HepG2 (cell line): ENCODE data around the gene PAPSS1. TPM values are rescaled to one million over a fixed set of nuclear protein-coding genes. Genes with fewer than 3 reads are reported as not detected.
A peak's percentile ranks its signal among the peaks of the same experiment; 100 is the strongest.

ENCODE experiments used
- ATAC-seq: fragments of 200-7000 bp; cut with Tn5 transposase; 3 replicates; pipeline ENCODE4 v1.9.1; 2020; ENCODE audit warnings: mild to moderate bottlenecking, moderate library complexity
- BruUV-seq: library from RNA; stranded (reverse); fragments of 400-500 nt; replicated peaks from 2 replicates; lab custom pipeline; 2021; lab: Mats Ljungman, UMichigan
- CTCF ChIA-PET: fragments of 300-600 bp; formaldehyde crosslinking; extraction: SDS; loops from one replicate; lab custom pipeline; 2021; ENCODE audit warnings: low total read pairs, inconsistent platforms, low intra/inter-chr PET ratio; lab: Yijun Ruan, JAX
- POLR2A ChIA-PET: fragments of 350-600 bp; sonication (Branson Sonifier 250); formaldehyde crosslinking; loops from one replicate; lab custom pipeline; 2020; ENCODE audit warnings: antibody characterized with exemption, inconsistent platforms; lab: Yijun Ruan, JAX
- DNase-seq: peaks from one replicate; pipeline ENCODE4 v3.0.0-alpha.2; 2015; ENCODE audit warnings: low spot score
- FAIRE-seq: peaks from 3 replicates; lab custom pipeline; 2011; peaks lifted over from hg19 to GRCh38; lab: Jason Lieb, UNC
- H2AFZ ChIP-seq: one replicate; pipeline ENCODE4 v1.6.1; 2011; ENCODE audit warnings: low read length, inconsistent platforms
- H3K27ac ChIP-seq: fragments of 300-600 bp; 3 replicates; pipeline ENCODE4 v1.8.0; 2011; ENCODE audit warnings: mixed run types, mild to moderate bottlenecking, mixed read lengths, low read length, inconsistent platforms; ENCODE audit not compliant: insufficient read depth; ENCODE audit errors: extremely low read length
- H3K27me3 ChIP-seq, 2 experiments: fragments of 200-600 bp in 1 of 2; 2 replicates in 1 of 2; 3 replicates in 1 of 2; pipeline versions ENCODE4 v1.6.0 to v1.8.0; 2011; ENCODE audit warnings: low read length in 2 of 2, mild to moderate bottlenecking in 2 of 2, moderate library complexity in 2 of 2, inconsistent platforms in 1 of 2; ENCODE audit not compliant: insufficient read depth in 2 of 2, control insufficient read depth in 1 of 2
- H3K36me3 ChIP-seq, 2 experiments: fragments of 200-600 bp in 1 of 2; replicated peaks in 1 of 2; 2 replicates in 1 of 2; 3 replicates in 1 of 2; pipeline versions ENCODE4 v1.5.1 to v1.8.0; 2011; ENCODE audit warnings: low read length in 2 of 2, inconsistent platforms in 1 of 2; ENCODE audit not compliant: insufficient read depth in 2 of 2, control insufficient read depth in 1 of 2
- H3K4me1 ChIP-seq: 2 replicates; pipeline ENCODE4 v1.5.1; 2012; ENCODE audit warnings: low read length, inconsistent platforms; ENCODE audit not compliant: insufficient read depth
- H3K4me2 ChIP-seq: 2 replicates; pipeline ENCODE4 v1.6.0; 2011; ENCODE audit warnings: low read depth, low read length, inconsistent platforms
- H3K4me3 ChIP-seq, 3 experiments: fragments of 200-600 bp in 1 of 3; sonication (generic), shearing (Covaris generic) in 1 of 3; replicated peaks in 1 of 3; 2 replicates each; pipeline ENCODE4 v1.5.1; 2011 to 2016; ENCODE audit warnings: low read length in 3 of 3, inconsistent platforms in 2 of 3, low read depth in 2 of 3, mild to moderate bottlenecking in 2 of 3, control low read depth in 1 of 3, mixed read lengths in 1 of 3; ENCODE audit not compliant: insufficient read depth in 1 of 3
- H3K79me2 ChIP-seq: one replicate; pipeline ENCODE4 v1.6.1; 2011; ENCODE audit warnings: low read length, inconsistent platforms; ENCODE audit not compliant: insufficient read depth
- H3K9ac ChIP-seq: 2 replicates; pipeline ENCODE4 v1.6.0; 2011; ENCODE audit warnings: mild to moderate bottlenecking, low read depth, low read length, inconsistent platforms; ENCODE audit not compliant: insufficient read depth
- H3K9me3 ChIP-seq: 2 replicates; pipeline ENCODE4 v1.5.1; 2012; ENCODE audit warnings: mild to moderate bottlenecking, low read length
- H4K20me1 ChIP-seq: 2 replicates; pipeline ENCODE4 v1.6.0; 2011; ENCODE audit warnings: inconsistent platforms, mild to moderate bottlenecking, low read length, moderate library complexity; ENCODE audit not compliant: insufficient read depth
- CENPT ChIP-seq: sonication (generic); formaldehyde crosslinking; IDR thresholded peaks from 2 replicates; pipeline ENCODE4 v1.8.0; 2022; ENCODE audit warnings: low read depth, mild to moderate bottlenecking, moderate library complexity, missing genetic modification reagents
- FOSL1 ChIP-seq: sonication (generic); formaldehyde crosslinking; IDR thresholded peaks from 2 replicates; pipeline ENCODE4 v1.9.0; 2021; ENCODE audit warnings: missing genetic modification reagents, borderline replicate concordance
- GPN1 ChIP-seq: sonication (generic); formaldehyde crosslinking; IDR thresholded peaks from 2 replicates; pipeline ENCODE4 v1.5.1; 2020; ENCODE audit warnings: missing genetic modification reagents, borderline replicate concordance
- HNF4A ChIP-seq: sonication (generic); formaldehyde crosslinking; IDR thresholded peaks from 2 replicates; pipeline ENCODE4 v1.4.0; 2020; ENCODE audit warnings: missing genetic modification reagents
- PPARG ChIP-seq: conservative IDR thresholded peaks from 2 replicates; pipeline ENCODE4 v1.6.1; 2016; ENCODE audit warnings: missing biosample characterization, missing genetic modification reagents
- RAD51 ChIP-seq: fragments of 450-650 bp; IDR thresholded peaks from 2 replicates; pipeline ENCODE4 v1.6.1; 2016; ENCODE audit warnings: borderline replicate concordance
- RXRA ChIP-seq: sonication (generic); formaldehyde crosslinking; IDR thresholded peaks from 2 replicates; pipeline ENCODE4 v1.5.1; 2020; ENCODE audit warnings: missing genetic modification reagents
- RXRB ChIP-seq: IDR thresholded peaks from 2 replicates; pipeline ENCODE4 v1.6.1; 2016; ENCODE audit warnings: borderline replicate concordance, missing genetic modification reagents, missing compliant biosample characterization
- SAFB2 ChIP-seq: sonication (generic); formaldehyde crosslinking; IDR thresholded peaks from 2 replicates; pipeline ENCODE4 v1.5.1; 2020; ENCODE audit warnings: missing genetic modification reagents, low read depth, mild to moderate bottlenecking, borderline replicate concordance
- SIN3B ChIP-seq: fragments of 150-350 bp; IDR thresholded peaks from 2 replicates; pipeline ENCODE4 v1.6.1; 2014; ENCODE audit warnings: low read length
- SOX5 ChIP-seq: IDR thresholded peaks from 2 replicates; pipeline ENCODE4 v1.6.1; 2016; ENCODE audit warnings: borderline replicate concordance
- SPEN ChIP-seq: sonication (generic); formaldehyde crosslinking; IDR thresholded peaks from 2 replicates; pipeline ENCODE4 v1.5.1; 2020; ENCODE audit warnings: low read depth, mild to moderate bottlenecking, missing genetic modification reagents
- SRSF4 ChIP-seq: fragments of 200-400 bp; formaldehyde crosslinking; IDR thresholded peaks from one replicate; pipeline ENCODE4 v1.6.1; 2018; ENCODE audit warnings: mild to moderate bottlenecking, low read depth, low read length, moderate library complexity; ENCODE audit not compliant: poor library complexity, severe bottlenecking
- TFAP4 ChIP-seq: sonication (generic); IDR thresholded peaks from 2 replicates; pipeline ENCODE4 v1.6.1; 2016; ENCODE audit warnings: low read depth, borderline replicate concordance
- ZBTB1 ChIP-seq: sonication (generic); formaldehyde crosslinking; IDR thresholded peaks from 2 replicates; pipeline ENCODE4 v1.4.0; 2020; ENCODE audit warnings: missing genetic modification reagents, borderline replicate concordance
- ZNF121 ChIP-seq: sonication (generic); formaldehyde crosslinking; IDR thresholded peaks from 2 replicates; pipeline ENCODE4 v1.5.0; 2020; ENCODE audit warnings: mild to moderate bottlenecking, missing genetic modification reagents
- ZNF260 ChIP-seq: sonication (generic); formaldehyde crosslinking; IDR thresholded peaks from 2 replicates; pipeline ENCODE4 v1.4.0; 2020; ENCODE audit warnings: missing genetic modification reagents, low read depth, mild to moderate bottlenecking, borderline replicate concordance
- ZNF639 ChIP-seq: conservative IDR thresholded peaks from 2 replicates; pipeline ENCODE4 v1.6.1; 2018; ENCODE audit warnings: missing genetic modification reagents
- WGBS: methylation state at CpG from one replicate; pipeline ENCODE4 v1.1.6; 2017; ENCODE audit warnings: low lambda C conversion rate; 5-methylcytosine and 5-hydroxymethylcytosine counted together
- in situ Hi-C: cut with HindIII; loops from 2 replicates; pipeline ENCODE4 v1.10.0; 2017; ENCODE audit warnings: low pct_unique_long_range_greater_than_20kb; ENCODE audit not compliant: extremely low pct_ligation_motif_present
- intact Hi-C: fragments of 100-400 bp; cut with micrococcal nuclease; formaldehyde crosslinking; loops from one replicate; pipeline ENCODE4 v1.10.0; 2022; ENCODE audit not compliant: unreplicated experiment
- polyA plus RNA-seq, 8 experiments: library from polyadenylated mRNA; depleted of rRNA in 3 of 8; stranded (reverse) in 7 of 8; unstranded in 1 of 8; fragments of >200 nt; fragmentation: Illumina TruSeq in 4 of 8; extraction: Trizol in 4 of 8; gene quantifications; 2 replicates each; pipeline versions ENCODE4 v1.2.1 to v1.2.3, GENCODE V29; 2011 to 2016; ENCODE audit warnings: low read depth in 4 of 8, missing spikeins in 1 of 8, mixed read lengths in 1 of 8; ENCODE audit not compliant: insufficient read depth in 1 of 8
- total RNA-seq, 5 experiments: library from RNA; depleted of rRNA; stranded (reverse); fragments of >200 nt; fragmentation: Illumina TruSeq; extraction: Trizol; gene quantifications; 2 replicates each; pipeline ENCODE4 v1.2.3, GENCODE V29; 2016; ENCODE audit warnings: low read depth in 1 of 5

The PAPSS1 gene
- total and polyA plus RNA-seq, 2 of the 13 experiments (the other 11 are each of a cell fraction or from before 2014, with no cell fraction given), result 105 to 126 TPM

- TF ChIP-seq ZNF121 (CRISPR knock-in tag), result no peak
- no peak for TF ChIP-seq GPN1 (CRISPR knock-in tag)
- TF ChIP-seq ZBTB1 (CRISPR knock-in tag), result no peak
- TF ChIP-seq, all 625 proteins: peak for 0
Measured at GRCh38 chr4:107757283-107757682, 37.2 kb upstream of the PAPSS1 start (continued).

- ChIA-PET CTCF (interaction anchor here (5.6 kb wide), 1 partner anchor 158 kb away, joined by 72 read pairs; no protein-coding TSS in a partner anchor), POLR2A (no interaction called here)
- no peak overlapping the region for H3K27ac ChIP-seq
- H3K4me2 ChIP-seq, result peak overlapping the region; percentile 21; the same call in 1 of the 2 replicates
- no peak overlapping the region for H2AFZ ChIP-seq
- H3K36me3 ChIP-seq, result no peaks in the 10 kb centered on the region
- peaks cover 34% of the 10 kb centered on the region for H3K4me1 ChIP-seq
- H3K27me3 ChIP-seq, result no peaks in the 10 kb centered on the region
- intact Hi-C loops, result no loop called here
- 26% methylated on average over 4 of the region's 4 CpGs for WGBS
- FAIRE-seq (no peak), DNase-seq (peak; percentile 37), ATAC-seq (no peak)
- no peak overlapping the region for H3K4me3 ChIP-seq
- no peaks in the 10 kb centered on the region for H3K79me2 ChIP-seq
- no peak overlapping the region for H3K9ac ChIP-seq
- H4K20me1 ChIP-seq, result no peaks in the 10 kb centered on the region
- no peaks in the 10 kb centered on the region for H3K9me3 ChIP-seq
- in situ Hi-C loops, result loop anchor here (5.0 kb wide), 1 partner anchor 156 kb away; no protein-coding TSS in a partner anchor
- BruUV-seq, result no TSS peak
- no peak for TF ChIP-seq RAD51
- no peak for TF ChIP-seq SOX5
- no peak for TF ChIP-seq SIN3B
- TF ChIP-seq ZNF260 (CRISPR knock-in tag), result no peak
- TF ChIP-seq HNF4A (CRISPR knock-in tag), result peak; percentile 36; the same call in 1 of the 2 replicates
- no peak for TF ChIP-seq CENPT (CRISPR knock-in tag)
- TF ChIP-seq ZNF639 (CRISPR knock-in tag), result no peak
- no peak for TF ChIP-seq FOSL1
- no peak for TF ChIP-seq SAFB2 (CRISPR knock-in tag)
- no peak for TF ChIP-seq TFAP4
- peak; percentile 52; the same call in 1 of the 2 replicates for TF ChIP-seq RXRB (CRISPR knock-in tag)
- TF ChIP-seq PPARG (CRISPR knock-in tag), result 0 out of 2 replicates have a peak, but pooled peaks have one; percentile 42
- TF ChIP-seq SRSF4, result no peak
- TF ChIP-seq RXRA (CRISPR knock-in tag), result no peak
- TF ChIP-seq SPEN (CRISPR knock-in tag), result no peak
Measured at GRCh38 chr4:107755841-107756356, 35.9 kb upstream of the PAPSS1 start.
